ENCODE results near the gene AGK.

The AGK gene
- 21.5 to 31.1 (median 24.9) reads per million in 17 experiments for total RNA-seq

GRCh38 chr7:141551094-141551781 lies at the start of gene AGK:
Gene AGK (plus strand): TSS chr7:141551410. CDS start chr7:141555467, 4,057 bp downstream.
- peak; percentile 76 to 87 (median 82) for DNase-seq

GRCh38 chr7:141501451-141501850 lies 49.8 kb upstream of the AGK start:
- no peak for DNase-seq

- DNase-seq = no peak
Measured at GRCh38 chr7:141511316-141511675, 39.9 kb upstream of the AGK start.

GRCh38 chr7:141511676-141512396 lies 39.4 kb upstream of the AGK start:
- DNase-seq = no peak

- DNase-seq = no peak
Measured at GRCh38 chr7:141512597-141512996, 38.6 kb upstream of the AGK start.

- DNase-seq = no peak
Measured at GRCh38 chr7:141513720-141514119, 37.5 kb upstream of the AGK start.

GRCh38 chr7:141515941-141516340 lies 35.3 kb upstream of the AGK start:
- DNase-seq = no peak

GRCh38 chr7:141519623-141520022 lies 31.6 kb upstream of the AGK start:
- no peak for DNase-seq

- DNase-seq = no peak
Measured at GRCh38 chr7:141522657-141523342, 28.4 kb upstream of the AGK start.

- DNase-seq = no peak
Measured at GRCh38 chr7:141525973-141526514, 25.2 kb upstream of the AGK start.

- no peak for DNase-seq
Measured at GRCh38 chr7:141527076-141527475, 24.1 kb upstream of the AGK start.

- DNase-seq = no peak
Measured at GRCh38 chr7:141528399-141528798, 22.8 kb upstream of the AGK start.

- peak; percentile 81 to 91 (median 88) for DNase-seq
Measured at GRCh38 chr7:141533149-141533949, 17.9 kb upstream of the AGK start.

- DNase-seq = no peak
Measured at GRCh38 chr7:141534757-141535737, 16.2 kb upstream of the AGK start.

- DNase-seq = no peak
Measured at GRCh38 chr7:141537906-141538305, 13.3 kb upstream of the AGK start.

GRCh38 chr7:141541375-141541774 lies 9.8 kb upstream of the AGK start:
- no peak for DNase-seq

- DNase-seq = no peak
Measured at GRCh38 chr7:141544831-141545230, 6.4 kb upstream of the AGK start.

- peak in 1 of 4 experiments; percentile 8 for DNase-seq
Measured at GRCh38 chr7:141549582-141549981, 1.6 kb upstream of the AGK start.

GRCh38 chr7:141550386-141551093 lies 670 bp upstream of the AGK start:
- no peak for DNase-seq

- no peak for DNase-seq
Measured at GRCh38 chr7:141551782-141552181, 572 bp downstream of the AGK start.

GRCh38 chr7:141557360-141557759 lies 6.2 kb downstream of the AGK start:
- no peak for DNase-seq

Measured in suppressor macrophage (primary cell).